Stimulated activated CD8-positive, alpha-beta memory T cell treated with anti-CD3 and anti-CD28 coated beads, Interleukin-12 subunit alpha, Interleukin-12 subunit beta, amount 100 ng/mL, for 4 hours (primary cell): ENCODE results near the gene MAPT.
"Not testable (repeated sequence)": the region's sequence is repeated elsewhere in the genome, so short reads cannot be mapped to it uniquely, and the experiment has no call there.

Experiments used
- DNase-seq: peaks from one replicate; pipeline ENCODE4 v3.0.0-alpha.2; 2020; ENCODE audit warnings: low read depth

MAPT gene

DNA sequence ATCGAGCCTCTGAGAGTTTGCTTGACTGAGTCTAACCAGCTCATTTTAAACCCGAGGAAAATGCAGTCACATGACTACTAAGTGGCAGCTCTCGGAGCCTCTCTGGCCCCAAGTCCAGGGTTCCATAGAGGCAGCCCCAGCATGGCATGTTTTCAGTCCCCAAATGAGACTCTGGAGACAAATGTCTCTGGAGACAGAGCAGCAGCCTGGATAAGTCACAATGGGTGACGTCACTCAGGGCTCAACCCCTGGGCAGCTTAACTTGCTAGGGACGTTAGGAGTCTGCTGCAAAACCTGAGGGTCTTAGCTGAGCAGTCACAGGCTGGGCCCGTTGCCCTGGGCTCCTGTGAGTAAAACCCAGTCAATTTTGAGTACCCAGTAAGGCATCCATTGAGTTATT is 97.8 kb downstream of the MAPT start:
- DNase-seq: no peak

GRCh38 chr17:45992904-45993303 is 98.5 kb downstream of the MAPT start:
- DNase-seq: no peak

DNA sequence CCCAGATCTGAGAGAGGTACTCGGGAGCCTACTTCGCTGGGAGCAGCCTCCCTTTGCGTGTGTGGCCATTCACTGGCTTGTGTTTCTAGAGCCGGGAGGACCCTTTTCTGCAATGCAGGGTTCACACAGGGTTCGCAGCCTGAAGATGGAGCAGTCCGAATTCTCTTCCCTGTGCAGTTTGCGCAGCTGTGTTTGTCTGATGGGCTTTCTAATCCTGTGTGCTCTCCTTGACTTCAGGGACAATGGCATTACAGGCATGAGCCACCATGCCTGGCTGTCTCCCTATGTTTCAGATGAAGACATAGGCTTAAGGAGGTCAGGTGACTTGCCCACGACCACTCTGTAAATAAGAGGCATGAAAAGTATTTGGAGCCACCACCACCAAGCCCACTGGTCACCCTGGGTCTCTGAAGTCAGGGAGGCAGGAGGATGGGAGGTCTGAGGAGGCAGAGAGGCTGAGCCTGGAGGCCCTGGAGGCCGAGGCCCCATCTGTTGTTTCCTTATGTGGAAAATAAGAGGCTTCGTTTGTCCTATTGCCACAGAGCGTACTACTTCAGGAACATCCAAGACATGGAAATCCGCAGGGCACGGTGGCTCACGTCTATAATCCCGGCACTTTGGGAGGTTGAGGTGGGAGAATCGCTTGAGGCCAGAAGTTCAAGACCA is 99.7 kb downstream of the MAPT start:
- DNase-seq: no peak

- DNase-seq: no peak
Observed at GRCh38 chr17:45994987-45995386, 100.6 kb downstream of the MAPT start.

GRCh38 chr17:45995627-45996270 is 101.4 kb downstream of the MAPT start:
- no peak for DNase-seq

GRCh38 chr17:45996282-45996937 is 102.1 kb downstream of the MAPT start:
- no peak for DNase-seq

DNA sequence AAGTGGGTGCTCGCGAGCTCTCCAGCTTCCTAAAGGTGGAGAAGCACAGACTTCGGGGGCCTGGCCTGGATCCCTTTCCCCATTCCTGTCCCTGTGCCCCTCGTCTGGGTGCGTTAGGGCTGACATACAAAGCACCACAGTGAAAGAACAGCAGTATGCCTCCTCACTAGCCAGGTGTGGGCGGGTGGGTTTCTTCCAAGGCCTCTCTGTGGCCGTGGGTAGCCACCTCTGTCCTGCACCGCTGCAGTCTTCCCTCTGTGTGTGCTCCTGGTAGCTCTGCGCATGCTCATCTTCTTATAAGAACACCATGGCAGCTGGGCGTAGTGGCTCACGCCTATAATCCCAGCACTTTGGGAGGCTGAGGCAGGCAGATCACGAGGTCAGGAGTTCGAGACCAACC is 102.8 kb downstream of the MAPT start:
- DNase-seq: no peak

GRCh38 chr17:45997624-45998023 is 103.3 kb downstream of the MAPT start:
- no peak for DNase-seq

DNA sequence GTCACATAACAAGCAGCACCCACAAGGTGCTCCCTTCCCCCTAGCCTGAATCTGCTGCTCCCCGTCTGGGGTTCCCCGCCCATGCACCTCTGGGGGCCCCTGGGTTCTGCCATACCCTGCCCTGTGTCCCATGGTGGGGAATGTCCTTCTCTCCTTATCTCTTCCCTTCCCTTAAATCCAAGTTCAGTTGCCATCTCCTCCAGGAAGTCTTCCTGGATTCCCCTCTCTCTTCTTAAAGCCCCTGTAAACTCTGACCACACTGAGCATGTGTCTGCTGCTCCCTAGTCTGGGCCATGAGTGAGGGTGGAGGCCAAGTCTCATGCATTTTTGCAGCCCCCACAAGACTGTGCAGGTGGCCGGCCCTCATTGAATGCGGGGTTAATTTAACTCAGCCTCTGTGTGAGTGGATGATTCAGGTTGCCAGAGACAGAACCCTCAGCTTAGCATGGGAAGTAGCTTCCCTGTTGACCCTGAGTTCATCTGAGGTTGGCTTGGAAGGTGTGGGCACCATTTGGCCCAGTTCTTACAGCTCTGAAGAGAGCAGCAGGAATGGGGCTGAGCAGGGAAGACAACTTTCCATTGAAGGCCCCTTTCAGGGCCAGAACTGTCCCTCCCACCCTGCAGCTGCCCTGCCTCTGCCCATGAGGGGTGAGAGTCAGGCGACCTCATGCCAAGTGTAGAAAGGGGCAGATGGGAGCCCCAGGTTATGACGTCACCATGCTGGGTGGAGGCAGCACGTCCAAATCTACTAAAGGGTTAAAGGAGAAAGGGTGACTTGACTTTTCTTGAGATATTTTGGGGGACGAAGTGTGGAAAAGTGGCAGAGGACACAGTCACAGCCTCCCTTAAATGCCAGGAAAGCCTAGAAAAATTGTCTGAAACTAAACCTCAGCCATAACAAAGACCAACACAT is 104.9 kb downstream of the MAPT start, which contains the start of gene STH:
Gene STH, plus strand, starts transcription at position 264 of the 913 bp plus-strand sequence. Its CDS starts 30 bp downstream, at position 294.
- no peak for DNase-seq

DNA sequence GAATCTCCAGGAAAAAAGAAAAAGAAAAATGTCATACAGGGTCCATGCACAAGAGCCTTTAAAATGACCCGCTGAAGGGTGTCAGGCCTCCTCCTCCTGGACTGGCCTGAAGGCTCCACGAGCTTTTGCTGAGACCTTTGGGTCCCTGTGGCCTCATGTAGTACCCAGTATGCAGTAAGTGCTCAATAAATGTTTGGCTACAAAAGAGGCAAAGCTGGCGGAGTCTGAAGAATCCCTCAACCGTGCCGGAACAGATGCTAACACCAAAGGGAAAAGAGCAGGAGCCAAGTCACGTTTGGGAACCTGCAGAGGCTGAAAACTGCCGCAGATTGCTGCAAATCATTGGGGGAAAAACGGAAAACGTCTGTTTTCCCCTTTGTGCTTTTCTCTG is 105.5 kb downstream of the MAPT start:
- no peak for DNase-seq

DNA sequence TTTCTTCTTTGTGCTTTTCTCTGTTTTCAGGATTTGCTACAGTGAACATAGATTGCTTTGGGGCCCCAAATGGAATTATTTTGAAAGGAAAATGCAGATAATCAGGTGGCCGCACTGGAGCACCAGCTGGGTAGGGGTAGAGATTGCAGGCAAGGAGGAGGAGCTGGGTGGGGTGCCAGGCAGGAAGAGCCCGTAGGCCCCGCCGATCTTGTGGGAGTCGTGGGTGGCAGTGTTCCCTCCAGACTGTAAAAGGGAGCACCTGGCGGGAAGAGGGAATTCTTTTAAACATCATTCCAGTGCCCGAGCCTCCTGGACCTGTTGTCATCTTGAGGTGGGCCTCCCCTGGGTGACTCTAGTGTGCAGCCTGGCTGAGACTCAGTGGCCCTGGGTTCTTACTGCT is 105.9 kb downstream of the MAPT start:
- no peak for DNase-seq

- DNase-seq: no peak
Observed at GRCh38 chr17:46000757-46001156, 106.4 kb downstream of the MAPT start.

DNA sequence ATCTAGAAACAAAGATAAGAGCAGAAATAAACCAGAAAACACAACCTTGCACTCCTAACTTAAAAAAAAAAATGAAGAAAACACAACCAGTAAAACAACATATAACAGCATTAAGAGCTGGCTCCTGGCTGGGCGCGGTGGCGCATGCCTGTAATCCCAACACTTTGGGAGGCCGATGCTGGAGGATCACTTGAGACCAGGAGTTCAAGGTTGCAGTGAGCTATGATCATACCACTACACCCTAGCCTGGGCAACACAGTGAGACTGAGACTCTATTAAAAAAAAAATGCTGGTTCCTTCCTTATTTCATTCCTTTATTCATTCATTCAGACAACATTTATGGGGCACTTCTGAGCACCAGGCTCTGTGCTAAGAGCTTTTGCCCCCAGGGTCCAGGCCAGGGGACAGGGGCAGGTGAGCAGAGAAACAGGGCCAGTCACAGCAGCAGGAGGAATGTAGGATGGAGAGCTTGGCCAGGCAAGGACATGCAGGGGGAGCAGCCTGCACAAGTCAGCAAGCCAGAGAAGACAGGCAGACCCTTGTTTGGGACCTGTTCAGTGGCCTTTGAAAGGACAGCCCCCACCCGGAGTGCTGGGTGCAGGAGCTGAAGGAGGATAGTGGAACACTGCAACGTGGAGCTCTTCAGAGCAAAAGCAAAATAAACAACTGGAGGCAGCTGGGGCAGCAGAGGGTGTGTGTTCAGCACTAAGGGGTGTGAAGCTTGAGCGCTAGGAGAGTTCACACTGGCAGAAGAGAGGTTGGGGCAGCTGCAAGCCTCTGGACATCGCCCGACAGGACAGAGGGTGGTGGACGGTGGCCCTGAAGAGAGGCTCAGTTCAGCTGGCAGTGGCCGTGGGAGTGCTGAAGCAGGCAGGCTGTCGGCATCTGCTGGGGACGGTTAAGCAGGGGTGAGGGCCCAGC is 107.3 kb downstream of the MAPT start:
- DNase-seq: no peak

- DNase-seq: peak; percentile 17
Observed at GRCh38 chr17:46002311-46002972, 108.1 kb downstream of the MAPT start.

DNA sequence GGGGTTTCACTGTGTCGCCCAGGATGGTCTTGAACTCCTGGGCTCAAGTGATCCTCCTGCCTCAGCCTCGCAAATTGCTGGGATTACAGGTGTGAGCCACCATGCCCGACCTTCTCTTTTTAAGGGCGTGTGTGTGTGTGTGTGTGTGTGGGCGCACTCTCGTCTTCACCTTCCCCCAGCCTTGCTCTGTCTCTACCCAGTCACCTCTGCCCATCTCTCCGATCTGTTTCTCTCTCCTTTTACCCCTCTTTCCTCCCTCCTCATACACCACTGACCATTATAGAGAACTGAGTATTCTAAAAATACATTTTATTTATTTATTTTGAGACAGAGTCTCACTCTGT is 108.6 kb downstream of the MAPT start:
- DNase-seq: no peak

DNA sequence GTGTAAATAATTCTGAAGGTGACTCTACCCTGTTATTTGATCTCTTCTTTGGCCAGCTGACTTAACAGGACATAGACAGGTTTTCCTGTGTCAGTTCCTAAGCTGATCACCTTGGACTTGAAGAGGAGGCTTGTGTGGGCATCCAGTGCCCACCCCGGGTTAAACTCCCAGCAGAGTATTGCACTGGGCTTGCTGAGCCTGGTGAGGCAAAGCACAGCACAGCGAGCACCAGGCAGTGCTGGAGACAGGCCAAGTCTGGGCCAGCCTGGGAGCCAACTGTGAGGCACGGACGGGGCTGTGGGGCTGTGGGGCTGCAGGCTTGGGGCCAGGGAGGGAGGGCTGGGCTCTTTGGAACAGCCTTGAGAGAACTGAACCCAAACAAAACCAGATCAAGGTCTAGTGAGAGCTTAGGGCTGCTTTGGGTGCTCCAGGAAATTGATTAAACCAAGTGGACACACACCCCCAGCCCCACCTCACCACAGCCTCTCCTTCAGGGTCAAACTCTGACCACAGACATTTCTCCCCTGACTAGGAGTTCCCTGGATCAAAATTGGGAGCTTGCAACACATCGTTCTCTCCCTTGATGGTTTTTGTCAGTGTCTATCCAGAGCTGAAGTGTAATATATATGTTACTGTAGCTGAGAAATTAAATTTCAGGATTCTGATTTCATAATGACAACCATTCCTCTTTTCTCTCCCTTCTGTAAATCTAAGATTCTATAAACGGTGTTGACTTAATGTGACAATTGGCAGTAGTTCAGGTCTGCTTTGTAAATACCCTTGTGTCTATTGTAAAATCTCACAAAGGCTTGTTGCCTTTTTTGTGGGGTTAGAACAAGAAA is 109.8 kb downstream of the MAPT start:
- no peak for DNase-seq

DNA sequence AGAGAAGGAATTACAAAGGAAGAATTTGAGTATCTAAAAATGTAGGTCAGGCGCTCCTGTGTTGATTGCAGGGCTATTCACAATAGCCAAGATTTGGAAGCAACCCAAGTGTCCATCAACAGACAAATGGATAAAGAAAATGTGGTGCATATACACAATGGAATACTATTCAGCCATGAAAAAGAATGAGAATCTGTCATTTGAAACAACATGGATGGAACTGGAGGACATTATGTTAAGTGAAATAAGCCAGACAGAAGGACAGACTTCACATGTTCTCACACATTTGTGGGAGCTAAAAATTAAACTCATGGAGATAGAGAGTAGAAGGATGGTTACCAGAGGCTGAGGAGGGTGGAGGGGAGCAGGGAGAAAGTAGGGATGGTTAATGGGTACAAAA is 111.7 kb downstream of the MAPT start:
- DNase-seq: not testable (repeated sequence)

DNA sequence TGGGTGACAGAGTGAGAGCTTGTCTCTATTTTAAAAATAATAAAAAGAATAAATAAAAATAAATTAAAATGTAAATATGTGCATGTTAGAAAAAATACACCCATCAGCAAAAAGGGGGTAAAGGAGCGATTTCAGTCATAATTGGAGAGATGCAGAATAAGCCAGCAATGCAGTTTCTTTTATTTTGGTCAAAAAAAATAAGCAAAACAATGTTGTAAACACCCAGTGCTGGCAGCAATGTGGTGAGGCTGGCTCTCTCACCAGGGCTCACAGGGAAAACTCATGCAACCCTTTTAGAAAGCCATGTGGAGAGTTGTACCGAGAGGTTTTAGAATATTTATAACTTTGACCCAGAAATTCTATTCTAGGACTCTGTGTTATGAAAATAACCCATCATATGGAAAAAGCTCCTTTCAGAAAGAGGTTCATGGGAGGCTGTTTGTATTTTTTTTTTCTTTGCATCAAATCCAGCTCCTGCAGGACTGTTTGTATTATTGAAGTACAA is 113.2 kb downstream of the MAPT start:
- DNase-seq: no peak

DNA sequence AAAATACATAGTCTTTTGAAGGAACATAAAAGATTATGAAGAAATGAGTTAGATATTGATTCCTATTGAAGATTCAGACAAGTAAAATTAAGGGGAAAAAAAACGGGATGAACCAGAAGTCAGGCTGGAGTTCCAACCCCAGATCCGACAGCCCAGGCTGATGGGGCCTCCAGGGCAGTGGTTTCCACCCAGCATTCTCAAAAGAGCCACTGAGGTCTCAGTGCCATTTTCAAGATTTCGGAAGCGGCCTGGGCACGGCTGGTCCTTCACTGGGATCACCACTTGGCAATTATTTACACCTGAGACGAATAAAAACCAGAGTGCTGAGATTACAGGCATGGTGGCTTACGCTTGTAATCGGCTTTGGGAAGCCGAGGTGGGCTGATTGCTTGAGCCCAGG is 114.2 kb downstream of the MAPT start:
- DNase-seq: no peak
